Measurements from ENCODE around the gene PLA2G2C. TPM values are rescaled to one million over a fixed set of nuclear protein-coding genes. Genes with fewer than 3 reads are reported as not detected.
"Not testable (repeated sequence)": the region's sequence is repeated elsewhere in the genome, so short reads cannot be mapped to it uniquely, and the experiment has no call there.

Gene PLA2G2C
- polyA plus RNA-seq (ENCODE audit: insufficient read length), result 0.05 TPM

- no peak for DNase-seq (ENCODE audit: low read depth)
Measured at GRCh38 chr1:20185834-20186782, at the start of gene PLA2G2C, which contains the start of gene UBXN10. Gene PLA2G2C (minus strand): TSS chr1:20186518. CDS start chr1:20177363, 9,155 bp downstream. Gene UBXN10 (plus strand): TSS chr1:20186096. CDS start chr1:20190562, 4,466 bp downstream.

DNA sequence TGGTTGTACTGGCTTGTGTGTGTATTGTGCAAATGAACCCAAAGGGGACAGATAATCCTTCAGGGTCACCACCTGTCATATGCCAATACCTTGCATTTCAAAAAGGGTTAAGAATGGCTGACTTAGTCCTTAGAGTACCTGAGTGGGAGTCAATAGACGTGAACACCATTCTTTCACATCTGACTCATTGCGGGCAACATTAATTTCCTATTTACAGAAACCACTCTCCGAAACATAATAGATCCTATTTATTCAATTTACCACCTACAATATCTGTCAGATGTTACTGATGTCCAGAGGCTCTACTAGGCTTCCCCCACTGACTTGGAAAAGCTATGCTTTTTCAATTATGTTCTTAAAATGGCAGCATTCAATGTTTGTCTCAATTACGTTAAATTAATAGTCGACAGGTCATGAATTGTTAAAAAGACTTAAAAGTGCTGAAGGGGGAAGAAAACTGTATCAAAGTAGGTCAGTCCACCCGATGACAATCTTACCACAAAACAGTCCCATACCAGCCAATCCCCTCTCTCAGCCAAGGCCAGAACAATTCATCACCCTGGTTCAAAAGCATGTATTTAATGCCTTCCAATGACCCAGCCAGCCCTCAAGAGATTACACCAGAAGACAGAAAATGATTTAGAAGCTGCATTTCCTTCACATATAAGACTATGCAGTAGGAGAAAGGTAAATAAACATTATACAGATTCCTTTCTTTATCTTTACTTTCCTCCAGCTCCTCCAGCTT lies 48.6 kb upstream of the PLA2G2C start:
- no peak for DNase-seq (ENCODE audit: low read depth)

DNA sequence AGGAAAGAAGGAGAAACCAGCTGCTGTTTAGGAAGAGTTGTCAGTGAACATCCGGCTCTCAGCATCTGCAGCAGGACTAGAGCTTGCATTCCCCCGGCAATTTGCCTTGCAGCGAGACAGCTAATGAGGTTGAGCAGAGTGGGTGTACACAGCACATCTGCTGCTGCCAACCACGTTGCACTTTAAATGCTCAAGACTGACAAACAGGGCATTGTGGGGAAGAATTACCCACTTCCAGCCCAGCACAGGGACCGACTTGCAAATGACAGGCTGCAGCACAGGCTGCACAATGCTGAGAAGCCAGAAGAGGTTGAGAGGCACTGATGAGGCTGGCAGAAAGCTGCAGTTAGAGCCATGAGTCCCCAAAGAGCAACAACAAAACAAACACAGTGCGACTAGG lies 47.5 kb upstream of the PLA2G2C start:
- no peak for DNase-seq (ENCODE audit: low read depth)

DNA sequence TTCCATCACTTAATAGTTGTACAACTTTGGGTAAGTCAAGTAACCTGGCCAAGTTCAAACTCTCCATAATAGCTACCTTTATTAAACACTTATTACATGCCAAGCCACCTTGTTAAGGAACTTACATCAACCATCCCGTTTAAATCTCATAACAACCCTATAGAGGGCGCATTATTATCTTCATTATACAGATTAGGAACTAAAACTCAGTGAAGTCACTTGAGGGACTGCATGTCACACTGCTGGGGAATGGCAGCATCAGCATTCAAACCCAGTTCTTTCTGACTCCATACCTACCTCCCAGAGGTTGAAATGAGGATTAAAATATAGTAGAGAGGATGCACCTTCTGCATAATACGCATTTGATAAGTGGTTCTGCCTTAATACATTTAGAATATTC lies 47.1 kb upstream of the PLA2G2C start:
- no peak for DNase-seq (ENCODE audit: low read depth)

DNA sequence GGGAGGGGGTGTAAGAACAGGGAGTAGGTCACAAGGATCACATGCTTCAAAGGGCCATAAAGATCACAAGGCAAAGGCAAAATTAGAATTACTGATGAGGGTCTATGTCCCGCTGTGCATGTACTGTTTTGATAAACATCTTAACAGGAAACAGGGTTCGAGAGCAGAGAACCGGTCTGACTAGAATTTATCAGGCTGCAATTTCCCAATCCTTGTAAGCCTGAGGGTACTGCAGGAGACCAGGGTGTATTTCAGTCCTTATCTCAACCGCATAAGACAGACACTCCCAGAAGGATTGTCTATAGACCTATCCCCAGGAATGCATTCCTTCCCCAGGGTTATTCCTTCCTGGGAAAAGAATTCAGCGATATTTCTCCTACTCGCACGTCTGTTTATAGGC lies 46.2 kb upstream of the PLA2G2C start:
- DNase-seq (ENCODE audit: low read depth), result not testable (repeated sequence)

GRCh38 chr1:20229171-20229570 lies 42.9 kb upstream of the PLA2G2C start:
- DNase-seq (ENCODE audit: low read depth), result no peak

DNA sequence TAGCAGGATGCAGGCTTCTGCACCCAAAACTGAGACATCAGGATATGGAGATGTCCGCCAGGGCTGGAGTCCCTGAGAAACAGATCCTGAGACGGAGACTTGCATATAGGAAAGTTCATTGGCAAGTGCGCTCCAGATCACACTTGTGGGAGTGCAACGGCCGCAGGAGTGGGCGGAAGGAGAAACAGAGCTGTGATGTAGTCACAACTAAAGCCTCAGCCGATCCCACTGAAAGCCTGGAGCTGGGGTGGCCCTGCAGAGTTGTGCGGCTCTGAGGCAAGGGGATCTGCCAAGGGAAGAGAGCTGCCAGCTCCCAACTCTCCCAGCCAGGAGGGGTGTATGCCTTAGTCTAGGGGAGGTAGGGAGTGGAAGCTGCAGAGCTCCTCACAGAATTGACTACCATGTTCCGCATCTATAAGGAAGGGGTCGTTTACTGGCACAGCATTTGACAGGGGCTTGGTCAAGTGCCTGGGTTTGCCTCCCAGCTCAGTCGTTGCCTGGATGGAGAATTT lies 42.1 kb upstream of the PLA2G2C start:
- DNase-seq (ENCODE audit: low read depth), result no peak

GRCh38 chr1:20227704-20228103 lies 41.4 kb upstream of the PLA2G2C start:
- DNase-seq (ENCODE audit: low read depth), result no peak

DNA sequence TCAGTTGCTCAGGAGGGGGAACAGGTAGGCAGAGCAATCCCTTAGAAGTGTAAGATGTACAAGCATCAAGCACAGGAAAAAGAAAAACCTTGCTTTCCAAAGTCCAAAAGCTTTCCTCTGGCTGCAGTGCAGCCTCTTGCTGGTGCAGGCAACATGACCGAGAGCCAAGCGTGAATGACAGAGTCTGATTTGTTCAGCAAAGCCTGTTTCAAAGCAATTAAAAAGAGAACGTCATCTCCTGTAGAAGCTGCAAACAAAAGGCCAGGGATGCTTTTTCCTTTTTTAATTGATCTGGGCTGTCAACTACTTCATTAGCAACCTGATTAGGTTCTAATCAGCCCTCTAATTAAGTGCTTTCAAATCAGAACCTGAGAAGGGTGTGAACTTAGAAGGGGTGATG lies 38.2 kb upstream of the PLA2G2C start:
- DNase-seq (ENCODE audit: low read depth), result no peak

- DNase-seq (ENCODE audit: low read depth), result no peak
Measured at GRCh38 chr1:20223551-20224419, 37.5 kb upstream of the PLA2G2C start.

- no peak for DNase-seq (ENCODE audit: low read depth)
Measured at GRCh38 chr1:20223106-20223505, 36.8 kb upstream of the PLA2G2C start.

GRCh38 chr1:20220036-20220435 lies 33.7 kb upstream of the PLA2G2C start:
- no peak for DNase-seq (ENCODE audit: low read depth)

GRCh38 chr1:20219053-20219452 lies 32.7 kb upstream of the PLA2G2C start:
- not testable (repeated sequence) for DNase-seq (ENCODE audit: low read depth)

DNA sequence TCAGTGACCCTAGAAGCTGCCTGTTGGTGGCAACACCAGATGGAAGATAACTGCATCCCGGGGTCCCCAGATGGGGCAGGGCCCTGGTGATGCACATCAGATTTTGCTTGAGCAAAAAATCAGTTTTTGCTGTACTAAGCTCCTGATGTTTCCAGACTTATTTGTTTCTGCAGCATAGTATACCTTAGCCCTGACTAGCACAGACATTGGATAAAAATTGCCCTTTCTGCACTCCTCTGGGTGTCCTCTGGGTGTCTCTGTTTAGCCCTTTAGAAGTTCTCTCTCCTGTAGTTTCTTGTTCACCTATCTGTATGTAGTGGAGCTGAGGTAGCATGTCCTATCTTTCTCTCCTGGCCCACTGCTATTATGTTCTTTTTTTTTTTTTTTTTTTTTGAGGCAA lies 30.3 kb upstream of the PLA2G2C start:
- no peak for DNase-seq (ENCODE audit: low read depth)

- DNase-seq (ENCODE audit: low read depth), result no peak
Measured at GRCh38 chr1:20215716-20216115, 29.4 kb upstream of the PLA2G2C start.

DNA sequence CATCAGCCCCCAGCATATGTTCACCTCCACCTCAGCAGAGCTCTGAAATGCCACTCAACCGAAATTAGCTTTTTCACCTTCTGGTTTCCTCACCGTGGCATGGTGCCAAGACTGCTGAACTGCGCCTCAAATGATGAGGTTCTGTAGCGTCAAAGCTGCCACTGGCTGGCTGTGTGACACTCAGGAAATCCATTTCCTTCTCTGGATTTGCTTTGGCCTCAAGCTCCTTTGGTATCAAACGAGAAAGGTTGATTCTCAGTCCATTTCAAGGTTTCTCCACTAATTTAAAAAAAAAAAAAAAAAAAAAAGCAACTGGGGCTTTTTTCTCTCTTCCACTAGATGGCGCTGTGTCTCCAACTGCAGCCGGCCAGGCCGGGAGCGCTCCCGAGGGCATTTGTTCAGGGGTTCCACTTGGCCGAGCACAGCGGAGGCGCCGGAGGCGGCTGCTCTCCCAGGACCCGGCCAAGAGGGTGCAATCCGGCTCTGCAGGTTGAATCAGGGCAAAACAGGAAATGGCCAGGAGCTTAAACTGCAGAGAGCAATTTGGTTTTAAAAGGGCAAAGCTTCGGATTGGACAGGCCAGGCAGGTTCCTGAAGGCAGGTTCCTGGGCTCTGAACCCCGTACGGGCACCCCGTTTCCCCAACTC lies 26.5 kb upstream of the PLA2G2C start:
- DNase-seq (ENCODE audit: low read depth), result no peak

- DNase-seq (ENCODE audit: low read depth), result no peak
Measured at GRCh38 chr1:20212085-20212684, 25.9 kb upstream of the PLA2G2C start.

GRCh38 chr1:20211511-20211931 lies 25.2 kb upstream of the PLA2G2C start:
- DNase-seq (ENCODE audit: low read depth), result no peak

DNA sequence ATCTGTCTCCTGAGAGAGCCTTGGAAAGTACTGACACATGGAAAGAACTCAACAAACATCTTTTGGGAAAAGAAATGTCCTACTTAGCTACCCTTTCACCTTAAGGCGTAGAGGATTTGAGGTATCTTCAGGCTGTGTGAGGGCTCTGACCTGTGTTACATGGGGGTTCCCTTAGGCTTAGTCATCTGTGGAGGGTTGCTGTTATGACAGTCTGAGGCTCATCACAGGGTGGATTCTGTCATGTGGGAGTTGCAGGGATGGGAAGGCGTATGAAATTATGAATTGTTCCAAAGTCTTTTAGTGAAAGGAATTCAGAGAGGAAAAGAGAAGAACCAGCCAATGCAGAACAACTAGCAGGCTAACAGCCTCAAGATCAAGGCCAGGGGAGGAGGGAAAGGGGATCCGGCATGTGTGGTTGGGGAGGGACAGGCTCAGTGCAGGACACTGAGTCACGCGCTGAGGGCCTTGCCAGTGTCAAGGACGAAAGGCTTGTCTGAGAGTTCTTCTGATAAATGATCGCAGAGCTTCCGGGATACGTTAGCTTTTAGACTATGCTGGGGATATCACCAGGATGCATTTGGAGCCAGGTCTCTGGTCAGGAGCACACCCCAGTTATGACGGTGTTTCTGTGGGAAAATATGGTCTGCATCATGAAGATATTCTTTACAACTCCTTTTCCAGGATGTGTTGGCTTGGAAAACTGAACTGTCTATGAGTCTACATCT lies 24.6 kb upstream of the PLA2G2C start:
- no peak for DNase-seq (ENCODE audit: low read depth)

DNA sequence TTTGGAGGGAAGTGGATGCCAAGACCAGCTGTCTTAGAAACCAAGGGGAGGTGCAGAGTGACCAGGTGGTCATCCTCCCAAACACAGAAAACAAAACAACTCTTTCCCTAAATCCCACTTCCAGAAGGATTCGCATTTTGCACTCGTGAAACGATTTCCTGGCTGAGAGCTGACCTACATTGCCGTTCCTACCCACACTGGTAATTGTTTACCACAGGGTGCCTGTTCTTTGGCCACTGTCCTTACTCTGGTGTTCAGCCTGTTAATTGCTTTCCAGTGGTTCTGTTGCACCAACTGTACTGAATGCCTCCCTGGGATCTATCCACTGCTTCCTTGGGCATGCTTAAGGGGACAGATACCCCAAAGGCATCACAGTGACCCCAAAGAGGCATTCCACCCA lies 23.2 kb upstream of the PLA2G2C start:
- DNase-seq (ENCODE audit: low read depth), result no peak
